NCI-H69 (cell line): Measurements from ENCODE around the gene PCK2.
"Not testable (repeated sequence)": the region's sequence is repeated elsewhere in the genome, so short reads cannot be mapped to it uniquely, and the experiment has no call there.

Source experiments
- DNase-seq: peaks from one replicate; lab custom pipeline; 2025; lab: John Stamatoyannopoulos, UW

PCK2 gene

DNA sequence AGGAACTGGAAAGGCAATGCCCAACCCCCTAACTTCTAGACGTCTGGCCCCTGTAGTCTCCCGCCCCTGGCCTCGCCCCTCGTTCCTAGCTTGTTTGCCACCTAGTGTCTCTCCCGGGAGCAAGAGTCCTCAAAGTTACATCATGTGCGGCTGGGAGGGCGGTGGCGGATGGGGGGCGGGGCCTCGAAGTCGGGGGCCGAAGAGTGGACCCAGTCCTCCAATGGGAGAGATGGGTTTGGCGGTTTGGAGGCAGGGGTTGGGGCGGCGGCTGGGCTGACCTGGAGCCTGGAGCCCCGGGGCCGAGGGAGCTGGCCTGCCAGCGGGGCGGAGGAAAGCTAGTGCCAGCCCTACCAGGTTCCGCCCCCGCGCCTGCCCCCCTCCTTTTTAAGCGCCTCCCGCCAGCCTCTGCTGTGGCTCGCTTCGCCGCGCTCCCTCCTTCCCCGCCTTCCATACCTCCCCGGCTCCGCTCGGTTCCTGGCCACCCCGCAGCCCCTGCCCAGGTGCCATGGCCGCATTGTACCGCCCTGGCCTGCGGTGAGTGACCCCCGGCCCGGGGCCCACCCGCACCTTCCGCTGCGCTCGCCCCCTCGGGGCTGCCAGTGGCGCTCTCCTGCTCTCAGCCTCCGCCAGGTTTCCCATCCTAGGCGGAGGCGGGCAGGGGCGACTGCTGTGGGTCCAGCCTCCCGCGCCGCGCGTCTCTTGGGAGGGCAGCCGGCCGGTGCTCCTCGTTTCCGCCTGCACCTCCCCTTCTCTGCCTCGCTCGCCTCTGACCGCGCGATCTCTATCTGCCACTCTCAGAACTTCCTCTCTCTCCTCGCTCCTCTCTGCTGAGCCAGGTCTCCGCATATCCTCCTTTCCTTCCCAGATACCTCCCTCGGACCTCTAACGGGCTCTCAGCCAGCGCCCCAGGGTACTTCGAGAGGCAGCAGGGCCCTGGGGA, at the start of gene PCK2:
Gene PCK2 (plus strand): TSS at position 411 of the 940 bp plus-strand sequence. CDS start 95 bp downstream, at position 506.
- peak; percentile 97 for DNase-seq

DNA sequence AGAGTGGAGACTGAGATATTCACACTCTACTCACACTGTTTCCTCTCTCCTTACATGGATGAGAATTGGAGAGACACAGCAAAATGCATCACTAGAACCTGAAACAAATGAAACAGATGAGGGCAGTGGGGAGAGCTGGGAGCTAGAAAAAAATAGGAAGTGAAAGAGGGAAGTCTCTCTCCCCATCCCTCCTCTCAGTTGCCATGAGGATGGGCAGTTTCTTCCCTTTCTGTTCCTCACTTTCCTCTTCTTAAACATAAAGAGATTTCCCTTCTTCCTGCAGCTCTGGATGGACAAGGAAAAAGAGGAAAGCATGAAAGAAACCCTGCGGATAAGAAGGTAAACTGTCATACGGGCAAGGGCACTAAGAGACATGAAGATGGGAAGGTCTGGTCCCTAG, 45.1 kb upstream of the PCK2 start:
- DNase-seq, result not testable (repeated sequence)

DNA sequence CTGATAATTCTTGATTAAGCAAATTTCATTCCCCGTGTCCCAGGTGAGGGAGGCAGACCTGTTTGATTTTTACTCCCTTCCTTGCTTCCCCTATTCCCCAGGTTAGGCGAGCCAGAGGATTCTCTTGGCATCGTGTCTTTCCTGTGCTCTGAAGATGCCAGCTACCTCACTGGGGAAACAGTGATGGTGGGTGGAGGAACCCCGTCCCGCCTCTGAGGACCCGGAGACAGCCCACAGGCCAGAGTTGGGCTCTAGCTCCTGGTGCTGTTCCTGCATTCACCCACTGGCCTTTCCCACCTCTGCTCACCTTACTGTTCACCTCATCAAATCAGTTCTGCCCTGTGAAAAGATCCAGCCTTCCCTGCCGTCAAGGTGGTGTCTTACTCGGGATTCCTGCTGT, 43.4 kb upstream of the PCK2 start:
- DNase-seq, result not testable (repeated sequence)

DNA sequence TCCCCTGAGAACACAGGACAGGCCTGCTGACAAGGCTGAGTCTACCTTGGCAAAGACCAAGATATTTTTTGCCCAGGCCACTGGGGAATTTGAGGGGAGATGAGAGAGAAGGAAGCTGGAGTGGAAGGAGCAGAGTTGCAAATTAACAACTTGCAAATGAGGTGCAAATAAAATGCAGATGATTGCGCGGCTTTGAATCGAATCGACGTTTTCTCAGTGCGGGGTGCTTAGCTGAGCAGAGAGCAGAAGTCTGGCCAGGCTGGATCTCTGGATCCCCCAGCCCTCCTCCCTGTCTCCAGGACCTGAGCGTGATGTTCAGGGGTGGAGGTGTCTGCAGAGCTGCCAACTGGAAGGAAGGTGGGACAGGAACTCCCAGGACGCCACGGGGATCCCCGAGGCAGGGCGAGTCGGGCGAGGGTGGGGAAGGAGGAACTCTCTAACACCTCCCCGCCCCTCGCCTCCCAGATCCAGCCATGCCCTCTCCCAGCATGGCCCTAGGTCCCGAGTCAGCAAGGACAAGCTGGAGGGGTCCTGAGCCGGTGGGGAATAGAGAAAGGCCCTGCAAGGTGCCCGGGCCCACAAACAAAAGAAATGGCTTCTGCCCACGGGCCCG, 42.8 kb upstream of the PCK2 start:
- peak; percentile 73 for DNase-seq

DNA sequence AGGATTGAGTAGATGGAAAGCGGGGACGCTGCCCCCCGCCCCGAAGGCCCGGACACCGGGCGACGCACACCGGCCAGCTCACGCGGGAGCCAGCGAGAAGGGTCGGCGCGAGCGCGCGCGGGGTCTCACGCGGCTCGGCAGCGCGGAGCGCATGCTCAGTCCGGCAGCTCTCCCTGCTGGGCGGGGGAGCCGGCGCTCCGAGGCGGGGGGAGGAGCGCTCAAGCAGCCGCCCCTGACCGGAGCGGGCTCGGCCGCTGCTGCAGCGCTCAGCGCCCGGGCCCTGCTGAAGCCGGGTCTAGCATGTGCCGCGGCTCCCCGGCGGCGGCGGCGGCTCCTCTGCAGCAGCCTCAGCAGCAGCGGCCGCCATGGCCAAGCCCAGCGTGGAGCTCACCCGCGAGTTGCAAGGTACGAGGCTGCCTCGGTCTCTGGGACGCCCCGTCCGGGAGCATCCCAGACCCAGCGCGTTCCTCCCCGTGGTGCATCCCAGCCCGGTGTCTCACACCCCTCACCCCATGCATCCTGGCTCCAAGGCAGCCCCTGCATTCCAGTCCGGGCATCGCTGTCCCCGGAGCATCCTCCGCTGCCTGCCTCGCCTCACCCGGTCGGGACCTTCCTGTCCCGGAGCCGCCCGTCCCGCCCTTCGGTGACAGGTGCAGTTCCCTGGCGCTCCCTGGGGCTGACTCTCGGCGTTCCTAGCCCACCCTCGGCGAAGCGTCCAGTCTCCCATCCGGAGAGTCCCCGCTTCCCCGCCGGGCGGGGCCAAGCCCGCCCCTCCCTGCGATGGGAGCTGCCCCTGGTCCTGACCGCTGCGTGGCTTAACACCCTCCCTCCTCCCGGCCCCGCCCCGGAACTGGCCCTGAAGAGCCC, 42.1 kb upstream of the PCK2 start, which contains the start of gene CARMIL3:
Gene CARMIL3 (plus strand): TSS at position 221 of the 867 bp plus-strand sequence. CDS start 145 bp downstream, at position 366.
- DNase-seq, result peak; percentile 92

DNA sequence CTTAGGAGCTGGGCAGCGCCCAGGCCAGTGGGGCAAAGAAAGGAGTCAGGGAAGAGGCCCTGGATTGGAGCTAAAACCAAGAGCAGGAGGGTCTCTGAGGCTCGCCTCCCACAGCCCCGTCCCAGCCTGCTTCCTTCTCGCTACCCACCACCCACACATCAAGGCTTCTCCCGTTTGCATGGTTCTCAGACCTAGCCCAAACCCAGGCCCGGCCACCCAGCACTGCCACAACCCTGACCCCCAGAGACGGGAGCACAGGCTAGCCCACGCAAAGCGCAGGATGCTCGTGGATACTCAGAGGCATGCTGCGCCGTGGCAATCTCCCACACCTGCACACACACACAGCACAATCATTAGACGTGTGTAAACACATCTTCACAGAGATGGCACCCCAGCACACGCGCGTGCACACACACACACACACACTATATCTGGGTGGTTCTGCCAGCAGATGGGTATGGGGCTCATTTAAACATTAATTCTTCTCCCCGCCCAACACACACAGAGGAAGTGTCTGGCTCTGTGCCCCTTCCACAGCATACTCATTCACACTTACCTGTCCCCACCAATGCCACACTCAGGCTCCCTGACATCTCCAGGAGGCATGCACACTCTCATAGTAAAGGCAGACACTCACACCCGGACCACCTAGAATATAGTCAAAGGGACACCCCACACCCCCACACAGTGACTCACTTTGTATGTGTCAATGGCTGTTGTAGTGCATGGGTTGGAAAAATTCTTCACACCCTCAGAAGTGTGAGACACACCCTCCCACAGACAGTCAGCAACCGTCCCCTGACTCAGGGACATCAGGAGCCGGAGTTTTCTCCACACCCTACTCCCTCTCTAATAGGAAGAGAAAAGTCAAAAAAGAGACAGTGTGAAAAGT, 41.2 kb upstream of the PCK2 start:
- DNase-seq, result no peak

DNA sequence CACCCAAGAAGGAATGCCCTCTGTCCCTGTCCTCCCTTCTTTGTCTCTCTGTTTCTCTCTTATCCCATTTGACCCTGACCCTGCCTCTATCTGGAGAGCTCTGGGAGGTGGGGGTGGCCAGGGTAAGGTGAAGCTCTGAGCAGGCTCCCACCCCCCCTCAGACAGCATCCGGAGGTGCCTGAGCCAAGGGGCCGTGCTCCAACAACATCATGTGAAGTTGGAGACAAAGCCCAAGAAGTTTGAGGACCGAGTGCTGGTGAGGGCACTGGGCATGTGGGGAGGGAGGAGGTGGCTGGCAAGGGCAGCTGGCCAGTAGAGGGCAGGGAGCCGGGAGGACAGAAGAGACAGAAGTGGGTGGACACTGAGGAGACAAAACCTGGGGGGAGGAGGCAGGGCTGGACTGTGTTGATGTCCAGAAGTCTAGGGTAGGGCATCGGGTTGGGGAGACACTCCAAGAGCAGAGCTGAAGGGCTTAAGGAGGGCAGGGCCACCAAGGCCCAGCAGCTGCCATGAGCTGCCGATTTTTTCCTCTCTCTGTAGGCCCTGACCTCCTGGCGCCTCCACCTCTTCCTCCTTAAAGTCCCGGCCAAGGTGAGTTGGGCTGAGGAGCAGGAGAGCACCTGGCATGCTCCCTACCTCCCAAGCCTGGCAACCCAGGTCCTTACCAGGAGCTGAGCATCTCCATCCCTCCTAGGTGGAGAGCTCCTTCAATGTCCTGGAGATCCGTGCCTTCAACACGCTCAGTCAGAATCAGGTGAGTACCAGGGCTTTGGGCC, 40.4 kb upstream of the PCK2 start:
- no peak for DNase-seq

DNA sequence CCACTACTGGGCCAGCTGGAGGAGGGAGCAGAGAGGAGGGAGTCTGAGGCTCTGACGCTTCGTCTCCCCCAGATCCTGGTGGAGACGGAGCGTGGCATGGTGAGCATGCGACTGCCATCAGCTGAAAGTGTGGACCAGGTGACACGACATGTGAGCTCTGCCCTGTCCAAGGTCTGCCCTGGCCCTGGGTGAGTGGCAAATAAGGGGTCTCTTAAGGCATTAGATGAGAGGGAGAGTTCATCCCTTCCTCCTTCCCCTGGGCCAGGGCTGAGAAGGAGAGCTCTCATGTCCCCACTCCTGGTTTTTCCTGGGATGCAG, 39.8 kb upstream of the PCK2 start:
- no peak for DNase-seq

DNA sequence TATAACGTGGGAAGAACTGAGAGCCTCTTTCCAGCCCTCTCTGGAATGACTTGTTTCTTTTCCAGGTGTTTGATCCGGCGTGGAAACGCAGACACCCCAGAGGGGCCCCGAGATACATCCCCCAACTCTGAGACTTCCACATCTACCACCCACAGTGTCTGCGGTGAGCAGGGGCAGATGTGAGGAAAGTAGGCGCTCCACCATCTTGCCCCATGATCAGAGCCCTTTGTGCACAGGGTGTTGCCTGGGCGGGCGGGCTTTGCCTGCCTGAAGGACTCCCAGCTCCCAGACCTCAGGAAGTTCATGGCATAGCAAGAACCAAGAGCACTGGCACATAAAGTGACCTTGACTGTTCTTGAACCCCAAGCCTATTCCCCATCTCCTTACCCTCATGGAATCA, 39.5 kb upstream of the PCK2 start:
- DNase-seq, result no peak

DNA sequence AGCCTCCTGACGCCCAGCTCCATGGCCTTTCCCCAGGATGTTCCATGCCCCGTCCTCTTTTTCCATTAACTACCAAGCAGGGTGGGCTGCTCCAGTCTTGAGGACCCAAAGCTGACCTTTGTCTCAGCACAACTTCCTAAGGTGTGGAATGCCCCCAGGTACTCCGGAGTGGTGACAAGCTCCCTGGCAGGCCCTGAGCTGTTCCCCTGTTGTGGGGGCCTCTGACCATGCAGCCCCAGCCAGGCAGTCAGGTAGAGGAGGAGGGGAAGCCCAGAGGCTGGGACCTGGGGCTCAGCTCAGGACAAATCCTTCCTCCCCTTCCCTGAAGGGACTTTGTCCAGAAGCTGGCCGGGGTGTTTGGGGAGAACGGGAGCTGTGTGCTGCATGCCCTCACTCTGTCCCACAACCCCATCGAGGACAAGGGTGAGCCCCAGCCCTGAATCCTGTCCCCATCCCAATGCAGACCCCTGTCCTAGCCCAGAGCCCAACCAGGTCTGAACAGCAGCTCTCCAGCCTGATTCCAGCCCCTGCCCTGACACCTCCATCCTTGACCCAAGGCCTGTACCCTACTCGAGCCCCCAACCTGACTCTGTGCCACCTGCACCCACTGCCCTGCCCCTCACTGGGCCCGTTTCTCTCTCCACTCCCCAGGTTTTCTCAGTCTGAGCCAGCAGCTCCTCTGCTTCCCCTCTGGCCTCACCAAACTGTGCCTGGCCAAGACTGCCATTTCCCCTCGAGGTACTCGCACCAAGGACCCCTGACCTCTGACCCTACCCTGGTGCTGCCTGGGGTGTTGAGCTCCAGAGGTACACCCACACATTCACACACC, 37.9 kb upstream of the PCK2 start:
- no peak for DNase-seq

DNA sequence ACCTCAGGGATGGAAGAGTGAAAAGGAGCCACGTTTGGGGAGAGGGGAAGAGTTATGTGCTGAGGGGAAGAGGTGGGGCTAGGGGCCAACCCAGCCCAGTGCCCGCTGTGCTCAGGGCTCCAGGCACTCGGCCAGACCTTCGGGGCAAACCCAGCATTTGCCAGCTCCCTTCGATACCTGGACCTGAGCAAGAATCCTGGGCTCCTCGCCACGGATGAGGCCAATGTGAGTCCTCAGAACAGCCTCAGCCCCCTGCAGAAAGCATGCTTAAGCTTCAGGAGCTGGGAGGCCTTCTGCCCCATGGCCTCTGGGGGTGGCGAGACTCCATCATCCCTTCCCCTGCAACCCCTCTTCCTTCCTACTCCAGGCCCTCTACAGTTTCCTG, 37.3 kb upstream of the PCK2 start:
- no peak for DNase-seq

DNA sequence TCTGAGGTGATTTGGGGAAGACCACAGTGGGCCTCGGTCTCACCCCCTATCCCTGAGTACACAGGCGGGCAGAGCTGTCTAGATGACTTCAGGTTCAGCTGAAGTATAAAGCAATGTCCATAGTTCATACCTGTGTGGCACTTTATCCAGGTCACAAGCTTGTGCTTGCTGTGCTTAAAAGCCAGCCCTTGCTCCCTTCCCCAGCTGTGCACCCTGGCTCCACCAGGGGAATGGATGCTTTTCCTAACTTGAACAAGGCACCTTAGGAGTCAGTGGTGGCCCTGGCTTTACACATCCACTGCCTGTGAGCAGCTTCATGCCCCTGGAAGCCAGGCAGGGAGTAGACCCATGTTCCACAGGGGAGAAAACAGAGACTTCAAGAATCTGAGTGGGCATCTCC, 36.8 kb upstream of the PCK2 start:
- DNase-seq, result no peak

DNA sequence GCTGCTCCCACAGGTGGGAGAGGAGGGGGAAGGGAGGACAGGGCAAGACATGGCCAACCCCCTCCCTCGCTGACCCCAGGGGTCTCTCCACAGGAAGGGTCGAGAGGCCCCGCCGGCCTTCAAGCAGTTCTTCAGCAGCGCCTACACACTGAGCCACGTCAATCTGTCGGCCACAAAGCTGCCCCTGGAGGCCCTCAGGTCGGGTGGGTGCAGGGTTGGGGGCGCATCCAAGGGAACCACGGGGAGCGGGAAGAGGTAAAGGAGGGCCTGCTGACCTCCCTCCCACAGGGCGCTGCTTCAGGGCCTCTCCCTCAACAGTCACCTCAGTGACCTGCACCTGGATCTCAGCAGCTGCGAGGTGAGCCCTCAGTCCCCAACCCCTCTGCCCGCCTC, 36.2 kb upstream of the PCK2 start:
- DNase-seq, result no peak

DNA sequence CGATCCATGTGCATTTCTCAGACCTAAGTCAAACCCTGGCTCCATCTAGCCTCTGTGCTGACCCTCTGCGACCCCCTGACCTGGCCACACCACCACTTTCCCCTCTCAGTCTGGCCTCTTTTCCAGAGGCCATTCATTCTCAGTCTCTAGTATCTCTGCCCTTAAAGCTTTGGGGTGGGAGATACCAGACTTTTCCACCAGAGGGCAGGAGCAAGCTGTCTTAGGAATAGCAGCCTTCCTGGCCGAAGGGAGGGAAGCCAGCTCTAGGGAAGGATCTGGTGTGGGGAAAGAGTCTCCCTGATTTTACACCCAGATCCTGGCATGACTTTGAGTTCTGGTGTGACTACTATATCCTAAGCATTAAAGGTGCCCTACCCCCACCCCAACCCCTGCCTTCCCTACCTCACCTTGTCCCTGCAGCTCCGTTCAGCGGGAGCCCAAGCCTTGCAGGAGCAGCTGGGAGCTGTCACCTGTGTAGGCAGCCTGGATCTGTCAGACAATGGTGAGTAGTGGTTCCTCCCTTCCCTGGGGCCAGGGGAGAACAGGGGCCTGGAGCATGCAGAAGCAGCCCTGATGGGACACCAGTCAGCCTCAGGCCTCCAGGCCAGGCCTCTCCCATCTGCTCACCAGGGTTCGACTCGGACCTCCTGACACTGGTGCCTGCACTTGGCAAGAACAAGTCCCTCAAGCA, 35.7 kb upstream of the PCK2 start:
- peak; percentile 80 for DNase-seq

DNA sequence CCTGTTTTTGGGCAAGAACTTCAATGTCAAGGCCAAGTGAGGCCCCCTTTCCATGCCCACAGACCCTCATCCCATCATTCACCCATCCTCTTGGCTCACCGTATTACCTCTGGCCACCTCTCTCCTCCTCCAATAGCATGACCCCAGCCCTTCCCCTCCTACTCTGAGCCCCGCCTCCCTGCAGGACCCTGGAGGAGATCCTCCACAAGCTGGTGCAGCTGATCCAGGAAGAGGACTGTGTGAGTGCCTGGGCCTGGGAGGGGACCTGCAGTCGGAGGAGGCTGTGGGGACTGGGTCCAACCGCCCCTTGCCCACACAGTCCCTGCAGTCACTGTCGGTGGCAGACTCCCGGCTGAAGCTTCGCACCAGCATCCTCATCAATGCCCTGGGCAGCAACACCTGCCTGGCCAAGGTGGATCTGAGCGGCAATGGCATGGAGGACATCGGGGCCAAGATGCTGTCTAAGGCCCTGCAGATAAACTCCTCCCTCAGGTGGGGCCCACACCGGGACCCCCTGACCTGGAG, 35.1 kb upstream of the PCK2 start:
- no peak for DNase-seq

DNA sequence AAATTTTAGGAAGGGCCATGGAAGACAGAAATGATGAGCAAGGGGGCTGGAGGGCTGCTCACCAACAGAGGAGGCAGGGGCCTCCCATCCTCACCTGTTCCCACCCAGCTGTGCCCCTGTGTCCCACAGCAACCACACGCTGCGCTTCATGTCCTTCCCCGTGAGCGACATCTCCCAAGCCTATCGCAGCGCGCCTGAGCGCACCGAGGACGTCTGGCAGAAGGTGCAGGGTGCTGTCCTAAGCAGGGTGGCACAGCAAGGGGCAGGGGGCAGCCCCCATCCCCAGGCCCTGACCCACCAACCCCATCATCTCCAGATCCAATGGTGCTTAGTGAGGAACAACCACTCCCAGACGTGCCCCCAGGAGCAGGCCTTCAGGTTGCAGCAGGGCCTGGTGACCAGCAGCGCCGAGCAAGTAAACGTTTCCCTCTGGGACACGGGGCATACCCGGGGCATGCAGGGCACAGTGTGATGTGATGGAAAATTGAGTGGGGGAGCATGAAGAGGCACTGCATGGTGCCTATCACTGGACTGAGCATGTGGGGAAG, 34.2 kb upstream of the PCK2 start:
- no peak for DNase-seq

DNA sequence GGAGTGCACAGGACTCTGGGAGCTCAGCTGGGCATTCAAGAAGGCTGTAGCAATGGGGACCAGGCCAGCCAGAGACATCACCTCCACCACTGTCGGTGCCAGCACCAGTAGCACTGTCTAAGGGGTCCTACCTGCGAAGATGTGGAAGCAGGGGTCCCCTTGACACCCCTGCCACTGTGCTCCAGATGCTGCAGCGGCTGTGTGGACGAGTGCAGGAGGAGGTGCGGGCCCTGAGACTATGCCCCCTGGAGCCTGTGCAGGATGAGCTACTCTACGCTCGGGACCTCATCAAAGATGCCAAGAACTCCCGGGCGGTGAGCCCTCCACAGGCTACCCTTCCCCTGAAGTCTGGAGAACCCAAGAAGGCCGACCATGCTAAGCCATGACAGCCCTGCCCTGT, 33.7 kb upstream of the PCK2 start:
- DNase-seq, result no peak
